ENCODE results near the gene ASTN2. TPM values are rescaled to one million over a fixed set of nuclear protein-coding genes. Genes with fewer than 3 reads are reported as not detected.

Gene ASTN2
- polyA plus RNA-seq, 1 experiment: 6.6 TPM

DNA sequence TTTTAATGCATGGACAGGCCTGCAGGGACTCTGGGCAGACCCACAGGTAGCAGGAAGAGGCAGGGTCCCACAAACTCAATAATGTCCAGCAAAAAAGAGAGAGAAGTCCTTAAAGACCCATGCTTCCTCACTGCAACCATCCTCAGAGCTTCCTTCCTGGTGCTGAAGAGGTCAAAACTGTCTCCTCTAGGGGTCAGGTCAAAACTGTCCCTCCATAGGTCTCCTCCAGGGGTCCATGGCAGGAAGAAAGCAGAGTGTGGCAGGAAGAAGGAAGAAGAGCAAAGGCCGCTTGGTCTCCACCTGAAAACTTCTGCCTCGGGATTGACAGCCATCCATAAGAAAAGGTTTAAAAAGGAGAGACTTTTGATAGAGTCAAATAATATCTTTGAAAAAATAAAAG lies 989.6 kb downstream of the ASTN2 start:
- TF ChIP-seq, protein P1, sequence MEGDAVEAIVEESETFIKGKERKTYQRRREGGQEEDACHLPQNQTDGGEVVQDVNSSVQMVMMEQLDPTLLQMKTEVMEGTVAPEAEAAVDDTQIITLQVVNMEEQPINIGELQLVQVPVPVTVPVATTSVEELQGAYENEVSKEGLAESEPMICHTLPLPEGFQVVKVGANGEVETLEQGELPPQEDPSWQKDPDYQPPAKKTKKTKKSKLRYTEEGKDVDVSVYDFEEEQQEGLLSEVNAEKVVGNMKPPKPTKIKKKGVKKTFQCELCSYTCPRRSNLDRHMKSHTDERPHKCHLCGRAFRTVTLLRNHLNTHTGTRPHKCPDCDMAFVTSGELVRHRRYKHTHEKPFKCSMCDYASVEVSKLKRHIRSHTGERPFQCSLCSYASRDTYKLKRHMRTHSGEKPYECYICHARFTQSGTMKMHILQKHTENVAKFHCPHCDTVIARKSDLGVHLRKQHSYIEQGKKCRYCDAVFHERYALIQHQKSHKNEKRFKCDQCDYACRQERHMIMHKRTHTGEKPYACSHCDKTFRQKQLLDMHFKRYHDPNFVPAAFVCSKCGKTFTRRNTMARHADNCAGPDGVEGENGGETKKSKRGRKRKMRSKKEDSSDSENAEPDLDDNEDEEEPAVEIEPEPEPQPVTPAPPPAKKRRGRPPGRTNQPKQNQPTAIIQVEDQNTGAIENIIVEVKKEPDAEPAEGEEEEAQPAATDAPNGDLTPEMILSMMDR (IDR thresholded peaks at IDR 0.05; ENCODE audit: low read depth, low read length): no peak
- no peak for DNase-seq (ENCODE audit: low read depth, low spot score)
- no peak overlapping the region for H3K4me3 ChIP-seq (ENCODE audit: low read depth, low read length)
- no peaks in the 10 kb centered on the region for H3K27me3 ChIP-seq (ENCODE audit: control insufficient read depth, insufficient read depth, low read length)
- no peak overlapping the region for H3K27ac ChIP-seq (ENCODE audit: low read depth, low read length)
- no peaks in the 10 kb centered on the region for H3K9me3 ChIP-seq (ENCODE audit: control insufficient read depth, insufficient read depth, low read length)
- ChIA-PET CTCF (no interaction called here), POLR2A (no interaction called here)

DNA sequence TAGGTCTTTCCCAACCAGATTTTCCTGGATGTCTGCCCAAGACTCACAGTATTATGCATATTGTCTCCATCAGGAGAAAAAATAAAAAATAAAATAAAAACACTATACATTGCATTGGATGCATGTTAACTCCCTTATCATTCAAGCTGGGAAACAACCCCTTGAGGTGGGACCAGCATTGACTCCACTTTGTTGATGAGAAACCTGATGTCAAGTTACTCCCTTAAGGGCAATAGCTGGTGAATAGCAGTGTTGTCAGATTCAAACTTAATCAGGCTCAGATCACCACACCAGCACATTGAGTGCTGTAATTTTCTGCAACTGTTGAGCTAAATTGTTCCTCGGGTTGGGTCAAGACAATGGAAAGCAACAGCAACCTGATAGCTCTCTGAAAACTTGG lies 991.7 kb downstream of the ASTN2 start:
- DNase-seq (ENCODE audit: low read depth, low spot score): no peak
- ChIA-PET CTCF (interaction anchor here (1.2 to 1.3 kb wide), 2 partner anchors 10 to 148 kb away, joined by 3 to 4 read pairs; no protein-coding TSS in a partner anchor), POLR2A (no interaction called here)
- Histone ChIP-seq H3K4me3 (ENCODE audit: low read depth, low read length) (no peak overlapping the region), H3K9me3 (ENCODE audit: control insufficient read depth, insufficient read depth, low read length) (no peaks in the 10 kb centered on the region), H3K27ac (ENCODE audit: low read depth, low read length) (no peak overlapping the region), H3K27me3 (ENCODE audit: control insufficient read depth, insufficient read depth, low read length) (no peaks in the 10 kb centered on the region)
- TF ChIP-seq, protein P1 (IDR thresholded peaks at IDR 0.05; ENCODE audit: low read depth, low read length): no peak

DNA sequence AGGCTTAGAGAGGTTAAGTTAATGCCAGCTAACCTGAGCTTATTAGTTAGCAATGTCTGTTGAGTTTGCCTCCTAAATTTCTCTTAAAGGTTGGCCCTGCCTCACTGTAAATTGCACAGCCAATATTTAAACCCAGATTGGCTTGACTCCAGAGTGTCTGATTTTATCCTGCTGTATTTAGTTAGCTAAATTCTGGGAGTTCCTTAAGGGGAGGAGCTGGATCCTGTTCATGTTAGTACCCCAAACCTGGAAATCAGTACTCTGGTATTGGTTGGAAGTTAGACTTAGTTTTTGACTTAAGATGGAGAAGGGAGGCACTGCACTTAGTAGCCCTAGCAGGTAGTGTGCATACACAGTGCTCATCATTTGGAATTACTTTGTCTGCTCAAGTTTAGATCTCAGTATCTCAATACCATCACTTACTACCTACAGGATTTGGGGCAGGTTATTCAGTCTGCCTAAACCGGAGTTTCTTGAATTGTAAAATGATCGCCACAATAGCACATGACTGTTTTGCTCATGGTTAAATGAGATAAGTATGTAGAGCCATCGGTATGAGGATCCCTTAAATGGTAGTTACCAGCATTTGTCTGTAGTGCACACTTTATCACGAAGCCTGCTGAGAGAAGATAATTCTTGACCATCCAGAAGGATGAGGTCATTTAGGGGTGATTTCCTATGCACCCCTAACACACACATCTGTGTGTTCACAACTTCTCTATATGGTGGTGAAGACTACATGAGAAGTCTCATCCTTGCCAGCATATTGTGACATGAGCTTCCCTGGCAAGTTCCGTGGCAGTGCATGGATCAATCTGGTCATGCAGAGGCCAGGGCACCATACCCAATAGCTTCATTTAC lies 992.5 kb downstream of the ASTN2 start:
- CTCF ChIA-PET: interaction anchor here (1.2 to 1.3 kb wide), 2 partner anchors 11 to 149 kb away, joined by 3 to 4 read pairs; no protein-coding TSS in a partner anchor
- POLR2A ChIA-PET: no interaction called here
- no peak overlapping the region for H3K27ac ChIP-seq (ENCODE audit: low read depth, low read length)
- no peak overlapping the region for H3K4me3 ChIP-seq (ENCODE audit: low read depth, low read length)
- no peak for DNase-seq (ENCODE audit: low read depth, low spot score)
- no peaks in the 10 kb centered on the region for H3K9me3 ChIP-seq (ENCODE audit: control insufficient read depth, insufficient read depth, low read length)
- TF ChIP-seq, protein P1 (IDR thresholded peaks at IDR 0.05; ENCODE audit: low read depth, low read length): no peak
- no peaks in the 10 kb centered on the region for H3K27me3 ChIP-seq (ENCODE audit: control insufficient read depth, insufficient read depth, low read length)

DNA sequence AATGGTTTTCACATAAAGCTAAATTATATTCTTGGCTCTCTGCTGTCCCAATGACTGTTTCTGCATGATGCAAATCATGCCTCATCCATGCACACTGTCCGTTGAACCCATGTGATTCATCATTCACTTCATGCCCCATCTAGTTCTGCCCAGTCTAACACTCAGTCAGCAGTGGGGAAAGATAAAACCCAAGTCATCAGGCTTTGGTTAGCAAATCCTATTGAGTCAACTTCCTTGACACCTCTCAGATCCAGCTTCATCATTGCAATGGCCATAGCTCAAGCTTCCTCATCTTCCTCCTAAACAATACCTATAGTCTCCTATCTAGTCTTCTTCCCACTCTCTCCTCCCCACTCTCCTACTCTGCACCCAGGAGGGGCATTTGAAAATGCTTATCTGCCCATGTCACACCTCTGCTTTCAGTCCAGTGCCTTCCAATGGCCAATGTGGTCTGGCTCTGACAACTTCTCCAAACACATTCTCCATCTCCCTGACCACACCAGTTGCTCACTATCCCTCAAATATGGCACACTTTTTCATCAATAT lies 993.8 kb downstream of the ASTN2 start:
- Histone ChIP-seq H3K9me3 (ENCODE audit: control insufficient read depth, insufficient read depth, low read length) (no peaks in the 10 kb centered on the region), H3K27ac (ENCODE audit: low read depth, low read length) (no peak overlapping the region), H3K4me3 (ENCODE audit: low read depth, low read length) (no peak overlapping the region), H3K27me3 (ENCODE audit: control insufficient read depth, insufficient read depth, low read length) (no peaks in the 10 kb centered on the region)
- TF ChIP-seq, protein P1 (IDR thresholded peaks at IDR 0.05; ENCODE audit: low read depth, low read length): no peak
- ChIA-PET POLR2A (no interaction called here), CTCF (no interaction called here)
- no peak for DNase-seq (ENCODE audit: low read depth, low spot score)

DNA sequence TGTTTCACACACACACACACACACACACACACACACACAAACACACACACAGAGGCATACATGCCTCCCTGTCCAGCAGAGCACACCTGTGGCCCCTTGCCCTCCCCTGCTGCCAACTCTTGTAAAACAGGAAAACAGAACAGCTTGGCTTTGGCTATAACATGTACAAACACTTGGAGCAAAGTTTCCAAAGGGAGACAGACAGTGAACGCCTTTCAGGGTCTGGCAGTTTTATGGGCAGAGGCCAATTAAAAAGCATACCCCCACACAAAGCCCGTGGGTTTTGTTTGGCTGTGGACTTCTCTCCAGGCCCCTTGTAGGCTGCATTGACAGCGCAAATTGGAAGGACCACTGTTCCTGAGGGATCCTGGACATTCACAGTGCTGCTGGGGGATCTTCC lies 995.7 kb downstream of the ASTN2 start:
- Histone ChIP-seq H3K4me3 (ENCODE audit: low read depth, low read length) (no peak overlapping the region), H3K27me3 (ENCODE audit: control insufficient read depth, insufficient read depth, low read length) (no peaks in the 10 kb centered on the region), H3K27ac (ENCODE audit: low read depth, low read length) (no peak overlapping the region), H3K9me3 (ENCODE audit: control insufficient read depth, insufficient read depth, low read length) (no peaks in the 10 kb centered on the region)
- TF ChIP-seq, protein P1 (IDR thresholded peaks at IDR 0.05; ENCODE audit: low read depth, low read length): no peak
- DNase-seq (ENCODE audit: low read depth, low spot score): no peak
- POLR2A ChIA-PET: no interaction called here
- CTCF ChIA-PET: no interaction called here

Measured in AG04450 (cell line).